ENCODE data around the gene TTC28. TPM values are rescaled to one million over a fixed set of nuclear protein-coding genes. Genes with fewer than 3 reads are reported as not detected.
"Not testable (repeated sequence)": the region's sequence is repeated elsewhere in the genome, so short reads cannot be mapped to it uniquely, and the experiment has no call there.

Gene TTC28
- total RNA-seq, 1 donor from 2014 or later = 23.2 TPM

DNA sequence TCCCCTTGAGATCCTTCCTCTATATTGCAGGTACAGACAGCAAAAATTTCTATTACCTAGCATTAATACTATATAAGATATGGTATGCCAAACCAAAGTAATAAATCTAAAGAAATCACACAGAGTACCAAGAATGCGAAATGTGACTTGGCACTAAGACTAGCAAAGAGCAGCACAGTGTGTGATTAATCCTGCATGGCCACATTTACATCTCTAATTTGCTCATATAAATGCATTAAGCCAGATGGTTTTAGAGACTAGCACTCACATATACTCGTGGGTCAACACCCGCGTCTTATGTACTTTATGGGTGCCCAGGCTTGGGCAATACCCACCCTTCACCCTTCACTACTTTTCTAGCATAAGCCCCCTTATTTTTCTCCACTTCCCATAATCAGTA, 213.2 kb downstream of the TTC28 start:
- Mint-ChIP-seq H3K36me3 (ENCODE audit: low read depth, unreplicated experiment) (no peaks in the 10 kb centered on the region), H3K4me3 (ENCODE audit: unreplicated experiment) (no peak overlapping the region), H3K9me3 (ENCODE audit: unreplicated experiment) (no peaks in the 10 kb centered on the region), H3K27ac (ENCODE audit: unreplicated experiment) (no peak overlapping the region), H3K27me3 (ENCODE audit: low read depth, unreplicated experiment) (no peaks in the 10 kb centered on the region), H3K4me1 (ENCODE audit: low read depth, unreplicated experiment) (no peaks in the 10 kb centered on the region)
- Histone ChIP-seq H4K20me1 (ENCODE audit: insufficient read depth, low read length) (no peaks in the 10 kb centered on the region), H2AFZ (ENCODE audit: low read depth, low read length) (no peak overlapping the region), H3K9ac (ENCODE audit: low read length) (no peak overlapping the region), H3K4me2 (ENCODE audit: low read length) (no peak overlapping the region), H3K4me1 (ENCODE audit: insufficient read depth, low read length) (no peaks in the 10 kb centered on the region), H3K36me3 (ENCODE audit: insufficient read depth, low read length) (no peaks in the 10 kb centered on the region), H3K79me2 (ENCODE audit: insufficient read depth, low read length) (no peaks in the 10 kb centered on the region), H3K9me3 (ENCODE audit: insufficient read depth, low read depth, low read length) (no peaks in the 10 kb centered on the region), H3K27me3 (ENCODE audit: insufficient read depth, low read length) (no peaks in the 10 kb centered on the region), H3K4me3 (ENCODE audit: insufficient read depth, low read depth, low read length) (no peak overlapping the region), H3K27ac (ENCODE audit: low read depth, low read length) (no peak overlapping the region)
- TF ChIP-seq, protein P1, sequence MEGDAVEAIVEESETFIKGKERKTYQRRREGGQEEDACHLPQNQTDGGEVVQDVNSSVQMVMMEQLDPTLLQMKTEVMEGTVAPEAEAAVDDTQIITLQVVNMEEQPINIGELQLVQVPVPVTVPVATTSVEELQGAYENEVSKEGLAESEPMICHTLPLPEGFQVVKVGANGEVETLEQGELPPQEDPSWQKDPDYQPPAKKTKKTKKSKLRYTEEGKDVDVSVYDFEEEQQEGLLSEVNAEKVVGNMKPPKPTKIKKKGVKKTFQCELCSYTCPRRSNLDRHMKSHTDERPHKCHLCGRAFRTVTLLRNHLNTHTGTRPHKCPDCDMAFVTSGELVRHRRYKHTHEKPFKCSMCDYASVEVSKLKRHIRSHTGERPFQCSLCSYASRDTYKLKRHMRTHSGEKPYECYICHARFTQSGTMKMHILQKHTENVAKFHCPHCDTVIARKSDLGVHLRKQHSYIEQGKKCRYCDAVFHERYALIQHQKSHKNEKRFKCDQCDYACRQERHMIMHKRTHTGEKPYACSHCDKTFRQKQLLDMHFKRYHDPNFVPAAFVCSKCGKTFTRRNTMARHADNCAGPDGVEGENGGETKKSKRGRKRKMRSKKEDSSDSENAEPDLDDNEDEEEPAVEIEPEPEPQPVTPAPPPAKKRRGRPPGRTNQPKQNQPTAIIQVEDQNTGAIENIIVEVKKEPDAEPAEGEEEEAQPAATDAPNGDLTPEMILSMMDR (IDR thresholded peaks at IDR 0.05; ENCODE audit: insufficient read depth, low read depth, low read length) = no peak
- no peak for TF ChIP-seq EZH2 (IDR thresholded peaks at IDR 0.05; ENCODE audit: insufficient read depth, low read length)
- FAIRE-seq (no peak), DNase-seq (ENCODE audit: low read depth) (no peak)

DNA sequence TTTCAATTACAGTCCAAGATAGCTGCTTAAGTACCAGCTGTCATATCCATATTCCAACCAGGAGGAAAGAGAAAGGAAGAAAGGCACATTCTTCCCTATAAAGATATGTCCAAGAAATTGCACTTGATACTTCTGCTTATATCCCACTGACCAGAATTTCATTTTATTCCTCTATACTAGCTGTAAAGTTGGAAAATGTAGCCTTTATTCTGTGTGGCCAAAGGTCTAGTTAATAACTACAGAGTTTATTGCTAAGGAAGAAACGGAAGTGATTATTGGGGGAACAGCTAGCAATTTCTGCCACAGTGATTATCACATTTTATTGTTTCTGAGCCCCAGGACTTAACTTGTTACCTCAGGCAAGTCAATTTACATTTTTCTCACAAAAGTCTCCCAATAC, 213.8 kb downstream of the TTC28 start:
- H4K20me1 ChIP-seq (ENCODE audit: insufficient read depth, low read length) = no peaks in the 10 kb centered on the region
- Mint-ChIP-seq H3K4me3 (ENCODE audit: unreplicated experiment) (no peak overlapping the region), H3K9me3 (ENCODE audit: unreplicated experiment) (no peaks in the 10 kb centered on the region), H3K36me3 (ENCODE audit: low read depth, unreplicated experiment) (no peaks in the 10 kb centered on the region), H3K27me3 (ENCODE audit: low read depth, unreplicated experiment) (no peaks in the 10 kb centered on the region), H3K27ac (ENCODE audit: unreplicated experiment) (no peak overlapping the region), H3K4me1 (ENCODE audit: low read depth, unreplicated experiment) (no peaks in the 10 kb centered on the region)
- no peak overlapping the region for H3K9ac ChIP-seq (ENCODE audit: low read length)
- no peak for TF ChIP-seq EZH2 (IDR thresholded peaks at IDR 0.05; ENCODE audit: insufficient read depth, low read length)
- TF ChIP-seq, protein P1 (IDR thresholded peaks at IDR 0.05; ENCODE audit: insufficient read depth, low read depth, low read length) = no peak
- no peak overlapping the region for H3K4me2 ChIP-seq (ENCODE audit: low read length)
- no peaks in the 10 kb centered on the region for H3K79me2 ChIP-seq (ENCODE audit: insufficient read depth, low read length)
- H3K36me3 ChIP-seq (ENCODE audit: insufficient read depth, low read length) = no peaks in the 10 kb centered on the region
- no peak overlapping the region for H2AFZ ChIP-seq (ENCODE audit: low read depth, low read length)
- H3K27ac ChIP-seq (ENCODE audit: low read depth, low read length) = no peak overlapping the region
- no peak for FAIRE-seq
- H3K4me1 ChIP-seq (ENCODE audit: insufficient read depth, low read length) = no peaks in the 10 kb centered on the region
- H3K4me3 ChIP-seq (ENCODE audit: insufficient read depth, low read depth, low read length) = no peak overlapping the region
- H3K9me3 ChIP-seq (ENCODE audit: insufficient read depth, low read depth, low read length) = no peaks in the 10 kb centered on the region
- no peaks in the 10 kb centered on the region for H3K27me3 ChIP-seq (ENCODE audit: insufficient read depth, low read length)
- DNase-seq (ENCODE audit: low read depth) = no peak

DNA sequence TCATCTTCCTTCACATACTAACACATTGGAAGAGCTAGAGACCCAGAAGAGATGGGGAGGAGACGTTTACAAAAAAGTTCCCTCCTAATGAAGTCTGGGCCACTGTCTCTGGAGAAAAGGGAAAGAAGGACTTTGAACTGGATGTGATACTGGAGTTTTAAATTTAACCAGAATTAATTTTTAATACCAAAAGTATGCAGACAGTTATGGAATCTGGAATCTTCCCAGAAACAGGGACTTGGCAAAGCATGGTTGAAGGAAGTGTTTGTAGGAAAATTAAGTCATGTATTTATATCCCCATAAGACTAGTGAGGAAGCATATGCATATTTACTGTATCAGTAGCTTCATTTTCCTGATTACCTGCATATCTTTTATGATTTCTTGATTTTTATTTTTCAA, 215.5 kb downstream of the TTC28 start:
- no peak for FAIRE-seq
- DNase-seq (ENCODE audit: low read depth) = no peak
- Histone ChIP-seq H2AFZ (ENCODE audit: low read depth, low read length) (no peak overlapping the region), H3K9ac (ENCODE audit: low read length) (no peak overlapping the region), H3K36me3 (ENCODE audit: insufficient read depth, low read length) (no peaks in the 10 kb centered on the region), H3K9me3 (ENCODE audit: insufficient read depth, low read depth, low read length) (no peaks in the 10 kb centered on the region), H3K4me1 (ENCODE audit: insufficient read depth, low read length) (no peaks in the 10 kb centered on the region), H3K27me3 (ENCODE audit: insufficient read depth, low read length) (no peaks in the 10 kb centered on the region), H3K4me2 (ENCODE audit: low read length) (no peak overlapping the region), H4K20me1 (ENCODE audit: insufficient read depth, low read length) (no peaks in the 10 kb centered on the region), H3K79me2 (ENCODE audit: insufficient read depth, low read length) (no peaks in the 10 kb centered on the region), H3K27ac (ENCODE audit: low read depth, low read length) (no peak overlapping the region), H3K4me3 (ENCODE audit: insufficient read depth, low read depth, low read length) (no peak overlapping the region)
- H3K27me3 Mint-ChIP-seq (ENCODE audit: low read depth, unreplicated experiment) = no peaks in the 10 kb centered on the region
- H3K36me3 Mint-ChIP-seq (ENCODE audit: low read depth, unreplicated experiment) = no peaks in the 10 kb centered on the region
- H3K4me3 Mint-ChIP-seq (ENCODE audit: unreplicated experiment) = no peak overlapping the region
- no peaks in the 10 kb centered on the region for H3K9me3 Mint-ChIP-seq (ENCODE audit: unreplicated experiment)
- no peaks in the 10 kb centered on the region for H3K4me1 Mint-ChIP-seq (ENCODE audit: low read depth, unreplicated experiment)
- no peak for TF ChIP-seq EZH2 (IDR thresholded peaks at IDR 0.05; ENCODE audit: insufficient read depth, low read length)
- TF ChIP-seq, protein P1 (IDR thresholded peaks at IDR 0.05; ENCODE audit: insufficient read depth, low read depth, low read length) = no peak
- no peak overlapping the region for H3K27ac Mint-ChIP-seq (ENCODE audit: unreplicated experiment)

DNA sequence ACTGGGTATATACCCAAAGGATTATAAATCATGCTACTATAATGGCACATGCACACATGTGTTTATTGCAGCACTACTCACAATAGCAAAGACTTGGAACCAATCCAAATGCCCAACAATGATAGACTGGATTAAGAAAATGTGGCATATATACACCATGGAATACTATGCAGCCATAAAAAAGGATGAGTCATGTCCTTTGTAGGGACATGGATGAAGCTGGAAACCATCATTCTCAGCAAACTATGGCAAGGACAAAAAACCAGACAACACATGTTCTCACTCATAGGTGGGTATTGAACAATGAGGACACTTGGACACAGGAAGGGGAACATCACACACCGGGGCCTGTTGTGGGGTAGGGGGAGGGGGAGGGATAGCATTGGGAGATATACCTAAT, 216.2 kb downstream of the TTC28 start:
- H4K20me1 ChIP-seq (ENCODE audit: insufficient read depth, low read length); H2AFZ ChIP-seq (ENCODE audit: low read depth, low read length); H3K36me3 ChIP-seq (ENCODE audit: insufficient read depth, low read length); H3K9ac ChIP-seq (ENCODE audit: low read length); H3K4me3 ChIP-seq (ENCODE audit: insufficient read depth, low read depth, low read length); H3K27me3 Mint-ChIP-seq (ENCODE audit: low read depth, unreplicated experiment); H3K4me3 Mint-ChIP-seq (ENCODE audit: unreplicated experiment); H3K4me1 ChIP-seq (ENCODE audit: insufficient read depth, low read length); H3K4me1 Mint-ChIP-seq (ENCODE audit: low read depth, unreplicated experiment); H3K36me3 Mint-ChIP-seq (ENCODE audit: low read depth, unreplicated experiment); H3K79me2 ChIP-seq (ENCODE audit: insufficient read depth, low read length); H3K27me3 ChIP-seq (ENCODE audit: insufficient read depth, low read length); H3K4me2 ChIP-seq (ENCODE audit: low read length); H3K9me3 ChIP-seq (ENCODE audit: insufficient read depth, low read depth, low read length); DNase-seq (ENCODE audit: low read depth); FAIRE-seq; H3K27ac ChIP-seq (ENCODE audit: low read depth, low read length); H3K27ac Mint-ChIP-seq (ENCODE audit: unreplicated experiment); H3K9me3 Mint-ChIP-seq (ENCODE audit: unreplicated experiment): not testable (repeated sequence)
